GM12878 (cell line): Measurements from ENCODE around the gene EMILIN3. TPM values are rescaled to one million over a fixed set of nuclear protein-coding genes. Genes with fewer than 3 reads are reported as not detected.

ENCODE experiments used
- ATAC-seq: fragments of 200-7000 bp; cut with Tn5 transposase; 3 replicates; pipeline ENCODE4 v1.9.1; 2020; ENCODE audit warnings: mild to moderate bottlenecking, moderate library complexity
- BruUV-seq: library from RNA; stranded (reverse); fragments of 400-500 nt; replicated peaks from 2 replicates; lab custom pipeline; 2021; lab: Mats Ljungman, UMichigan
- CTCF ChIA-PET: fragments of 300-600 bp; sonication (Branson Sonifier 250); formaldehyde crosslinking; extraction: SDS; loops from one replicate; lab custom pipeline; 2021; ENCODE audit warnings: inconsistent platforms; lab: Yijun Ruan, JAX
- POLR2A ChIA-PET: fragments of 350-600 bp; formaldehyde crosslinking; extraction: SDS; loops from one replicate; lab custom pipeline; 2021; ENCODE audit warnings: inconsistent platforms; lab: Charles Lee
- RAD21 ChIA-PET: fragments of 300-600 bp; sonication (Branson Sonifier 250); formaldehyde crosslinking; loops from one replicate; lab custom pipeline; 2023; ENCODE audit warnings: antibody characterized with exemption; ENCODE audit not compliant: unreplicated experiment; lab: Charles Lee
- SMC1A ChIA-PET: fragments of 300-600 bp; sonication (Branson Sonifier 250); formaldehyde crosslinking; loops from one replicate; lab custom pipeline; 2023; ENCODE audit not compliant: unreplicated experiment, uncharacterized antibody; lab: Charles Lee
- DNase-seq: peaks from one replicate; pipeline ENCODE4 v3.0.0-alpha.2; 2011; ENCODE audit warnings: low read depth, low spot score
- FAIRE-seq: peaks from 3 replicates; lab custom pipeline; 2011; peaks lifted over from hg19 to GRCh38; lab: Jason Lieb, UNC
- H2AFZ ChIP-seq: 2 replicates; pipeline ENCODE4 v1.6.0; 2011; ENCODE audit warnings: low read depth, low read length, control low read depth; ENCODE audit not compliant: control insufficient read depth
- H3K27ac ChIP-seq: 2 replicates; pipeline ENCODE4 v1.5.1; 2011; ENCODE audit warnings: control low read depth; ENCODE audit not compliant: control insufficient read depth, insufficient read depth
- H3K27me3 ChIP-seq, 2 experiments: replicated peaks in 1 of 2; 2 replicates each; pipeline versions ENCODE4 v1.6.0 to v1.6.1; 2011; ENCODE audit warnings: low read length in 1 of 2; ENCODE audit not compliant: control insufficient read depth in 2 of 2, insufficient read depth in 2 of 2
- H3K36me3 ChIP-seq, 2 experiments: 2 replicates each; pipeline ENCODE4 v1.5.1; 2011; ENCODE audit warnings: low read length in 1 of 2; ENCODE audit not compliant: control insufficient read depth in 2 of 2, insufficient read depth in 2 of 2
- H3K4me1 ChIP-seq: 2 replicates; pipeline ENCODE4 v1.6.1; 2011; ENCODE audit warnings: mild to moderate bottlenecking, low read length, moderate library complexity, mixed read lengths; ENCODE audit not compliant: control insufficient read depth, insufficient read depth
- H3K4me2 ChIP-seq: 2 replicates; pipeline ENCODE4 v1.6.0; 2011; ENCODE audit warnings: control low read depth; ENCODE audit not compliant: control insufficient read depth, insufficient read depth
- H3K4me3 ChIP-seq: fragments of 200-600 bp; sonication (generic); 2 replicates; pipeline ENCODE4 v1.5.1; 2016
- H3K79me2 ChIP-seq: 2 replicates; pipeline ENCODE4 v1.6.0; 2011; ENCODE audit warnings: low read length; ENCODE audit not compliant: control insufficient read depth, insufficient read depth
- H3K9ac ChIP-seq: 2 replicates; pipeline ENCODE4 v1.8.0; 2011; ENCODE audit warnings: low read length, control low read depth, mixed read lengths; ENCODE audit not compliant: control insufficient read depth, insufficient read depth
- H3K9me3 ChIP-seq: replicated peaks from 3 replicates; pipeline ENCODE4 v1.5.1; 2011; ENCODE audit warnings: mild to moderate bottlenecking, low read length; ENCODE audit not compliant: control insufficient read depth, insufficient read depth
- H4K20me1 ChIP-seq: 2 replicates; pipeline ENCODE4 v1.6.0; 2011; ENCODE audit not compliant: control insufficient read depth, insufficient read depth
- CHD1 ChIP-seq: IDR thresholded peaks from 2 replicates; pipeline ENCODE4 v1.6.1; 2012; ENCODE audit warnings: low read depth, low read length, improper control_type of control experiment
- E2F4 ChIP-seq: IDR thresholded peaks from 2 replicates; pipeline ENCODE4 v1.6.1; 2012; ENCODE audit warnings: low read depth, low read length, improper control_type of control experiment
- ZNF622 ChIP-seq: fragments of 450-650 bp; IDR thresholded peaks from 2 replicates; pipeline ENCODE4 v1.6.1; 2017; ENCODE audit warnings: mild to moderate bottlenecking, inconsistent platforms
- WGBS: methylation state at CpG from one replicate; pipeline ENCODE4 v1.1.6; 2016; ENCODE audit warnings: low lambda C conversion rate; ENCODE audit not compliant: insufficient replicate concordance, insufficient coverage; ENCODE audit errors: missing lambda C conversion rate; 5-methylcytosine and 5-hydroxymethylcytosine counted together
- in situ Hi-C: fragments of 300-500 bp; cut with MboI; formaldehyde crosslinking; loops from 9 replicates; pipeline ENCODE4 v1.14.3; 2018; ENCODE audit warnings: mixed read lengths
- intact Hi-C: fragments of 100-400 bp; cut with micrococcal nuclease; formaldehyde crosslinking; loops from one replicate; pipeline ENCODE4 v1.14.2; 2022; ENCODE audit not compliant: unreplicated experiment
- polyA plus RNA-seq, 11 experiments: library from polyadenylated mRNA; depleted of rRNA in 4 of 11; unstranded in 6 of 11; stranded (reverse) in 5 of 11; fragments of >200 nt; fragmentation: Nextera tagmentation in 4 of 11; fragmentation: Illumina TruSeq in 1 of 11; extraction: Ambion mirVana in 4 of 11; extraction: Trizol in 1 of 11; gene quantifications; 1 replicate in 1 of 11; 2 replicates in 10 of 11; pipeline versions ENCODE4 v1.2.1 to v1.2.3, GENCODE V29; 2011 to 2016; ENCODE audit warnings: inconsistent platforms in 2 of 11, missing spikeins in 2 of 11, low read depth in 1 of 11
- total RNA-seq, 4 experiments: library from RNA; depleted of rRNA in 3 of 4; stranded (reverse); fragments of >200 nt in 3 of 4; fragmentation: Illumina TruSeq in 1 of 4; extraction: Trizol in 1 of 4; gene quantifications; 2 replicates each; pipeline versions ENCODE4 v1.2.1 to v1.2.3, GENCODE V29; 2013 to 2021

EMILIN3 gene
- total and polyA plus RNA-seq, 10 of the 15 experiments (the other 5 are each of a cell fraction or from before 2014, with no cell fraction given) = not detected

GRCh38 chr20:41361757-41362747 lies 4.6 kb downstream of the EMILIN3 start:
- no peak overlapping the region for H3K27ac ChIP-seq
- SMC1A ChIA-PET = no interaction called here
- no peaks in the 10 kb centered on the region for H3K79me2 ChIP-seq
- no peak overlapping the region for H3K4me2 ChIP-seq
- in situ Hi-C loops (no loop called here), intact Hi-C loops (no loop called here)
- no peak for DNase-seq
- POLR2A ChIA-PET = no interaction called here
- H3K4me3 ChIP-seq = no peak overlapping the region
- ATAC-seq = no peak
- no peaks in the 10 kb centered on the region for H4K20me1 ChIP-seq
- no peaks in the 10 kb centered on the region for H3K9me3 ChIP-seq
- RAD21 ChIA-PET = no interaction called here
- no peaks in the 10 kb centered on the region for H3K4me1 ChIP-seq
- TF ChIP-seq ZNF622 (no peak), E2F4 (no peak), CHD1 (no peak)
- FAIRE-seq = no peak
- 53% methylated on average over 42 of the region's 45 CpGs for WGBS
- H3K27me3 ChIP-seq = peaks cover 0 to 8% of the 10 kb centered on the region in 2 experiments; a peak in 3 of 4 replicates
- H2AFZ ChIP-seq = no peak overlapping the region
- no TSS peak for BruUV-seq
- CTCF ChIA-PET = interaction anchor here (0.7 kb wide), 1 partner anchor 23 kb away, joined by 3 read pairs; no protein-coding TSS in a partner anchor
- no peaks in the 10 kb centered on the region for H3K36me3 ChIP-seq
- no peak overlapping the region for H3K9ac ChIP-seq
